PC-9 (cell line): ENCODE measurements around the gene KLF15.

Experiments used
- CTCF ChIP-seq: fragments of 200-600 bp; sonication (generic); conservative IDR thresholded peaks from 2 replicates; pipeline ENCODE4 v1.6.1; 2017; ENCODE audit warnings: mixed run types, antibody characterized with exemption, mild to moderate bottlenecking, moderate library complexity
- EZH2 ChIP-seq: fragments of 200-600 bp; sonication (generic); IDR thresholded peaks from 2 replicates; pipeline ENCODE4 v1.8.0; 2017; ENCODE audit warnings: antibody characterized with exemption, low read depth

- TF ChIP-seq CTCF (no peak), EZH2 (no peak)
Observed at GRCh38 chr3:126351771-126352475, 5.3 kb downstream of the KLF15 start.
